CD4-positive, alpha-beta T cell treated with Interleukin-15 for 4 hours (primary cell): ENCODE measurements around the gene CLEC2D.
"Not testable (repeated sequence)": the region's sequence is repeated elsewhere in the genome, so short reads cannot be mapped to it uniquely, and the experiment has no call there.

Experiments used
- DNase-seq: peaks from one replicate; pipeline ENCODE4 v3.0.0-alpha.2; 2020; ENCODE audit warnings: low spot score

CLEC2D gene

GRCh38 chr12:9660046-9660445, 9.5 kb upstream of the CLEC2D start:
- DNase-seq, result no peak

GRCh38 chr12:9661720-9662119, 7.8 kb upstream of the CLEC2D start:
- DNase-seq, result no peak

- peak; percentile 65 for DNase-seq
Observed at GRCh38 chr12:9662488-9662887, 7.0 kb upstream of the CLEC2D start.

GRCh38 chr12:9667403-9668160, 1.9 kb upstream of the CLEC2D start:
- DNase-seq, result no peak

- DNase-seq, result no peak
Observed at GRCh38 chr12:9668161-9669018, 1.1 kb upstream of the CLEC2D start.

- no peak for DNase-seq
Observed at GRCh38 chr12:9669019-9669326, 540 bp upstream of the CLEC2D start.

- DNase-seq, result not testable (repeated sequence)
Observed at GRCh38 chr12:9672340-9672739, 2.8 kb downstream of the CLEC2D start.

- DNase-seq, result peak; percentile 53
Observed at GRCh38 chr12:9673404-9674225, 4.1 kb downstream of the CLEC2D start.

- peak; percentile 45 for DNase-seq
Observed at GRCh38 chr12:9674226-9674590, 4.7 kb downstream of the CLEC2D start.

GRCh38 chr12:9682508-9682907, 13.0 kb downstream of the CLEC2D start:
- not testable (repeated sequence) for DNase-seq

- not testable (repeated sequence) for DNase-seq
Observed at GRCh38 chr12:9682949-9683348, 13.4 kb downstream of the CLEC2D start.

- not testable (repeated sequence) for DNase-seq
Observed at GRCh38 chr12:9685366-9685765, 15.9 kb downstream of the CLEC2D start.

- no peak for DNase-seq
Observed at GRCh38 chr12:9685915-9686314, 16.4 kb downstream of the CLEC2D start.

- DNase-seq, result no peak
Observed at GRCh38 chr12:9687228-9687627, 17.7 kb downstream of the CLEC2D start.

GRCh38 chr12:9692909-9693308, 23.4 kb downstream of the CLEC2D start:
- DNase-seq, result no peak

GRCh38 chr12:9694241-9694640, 24.7 kb downstream of the CLEC2D start:
- DNase-seq, result no peak

- not testable (repeated sequence) for DNase-seq
Observed at GRCh38 chr12:9695150-9695549, 25.6 kb downstream of the CLEC2D start.

- not testable (repeated sequence) for DNase-seq
Observed at GRCh38 chr12:9695661-9696060, 26.1 kb downstream of the CLEC2D start.

- DNase-seq, result no peak
Observed at GRCh38 chr12:9697619-9698018, 28.1 kb downstream of the CLEC2D start.

GRCh38 chr12:9698681-9699080, 29.2 kb downstream of the CLEC2D start:
- no peak for DNase-seq

GRCh38 chr12:9699269-9699897, 29.9 kb downstream of the CLEC2D start:
- no peak for DNase-seq
